PFSK-1 (cell line): ENCODE measurements around the gene KRTAP3-2.

Experiments
- FOXP2 ChIP-seq: optimal IDR thresholded peaks from 2 replicates; pipeline ENCODE3; 2011; ENCODE audit warnings: borderline replicate concordance, control low read depth, inconsistent platforms; ENCODE audit not compliant: insufficient read depth; ENCODE audit errors: extremely low read length, extremely low read depth
- POLR2AphosphoS5 ChIP-seq: IDR thresholded peaks from 2 replicates; pipeline ENCODE4 v1.6.1; 2012; ENCODE audit warnings: low read depth, mild to moderate bottlenecking, control low read depth, low read length, moderate library complexity
- SIN3A ChIP-seq: IDR thresholded peaks from 2 replicates; pipeline ENCODE4 v1.6.1; 2012; ENCODE audit warnings: mild to moderate bottlenecking, low read length, moderate library complexity, borderline replicate concordance; ENCODE audit not compliant: insufficient read depth
- TAF1 ChIP-seq: IDR thresholded peaks from 2 replicates; pipeline ENCODE4 v1.6.1; 2012; ENCODE audit warnings: low read length, control low read depth, borderline replicate concordance; ENCODE audit not compliant: insufficient read depth
- TF ChIP-seq, protein P1 (sequence below), 2 experiments: IDR thresholded peaks; 2 replicates each; pipeline versions ENCODE4 v1.6.1 to v1.8.0; 2011 to 2012; ENCODE audit warnings: low read depth in 2 of 2, low read length in 2 of 2, control low read depth in 1 of 2, inconsistent platforms in 1 of 2, mild to moderate bottlenecking in 1 of 2, moderate library complexity in 1 of 2; ENCODE audit not compliant: insufficient read depth in 1 of 2

GRCh38 chr17:40961591-40961990 lies 38.1 kb downstream of the KRTAP3-2 start:
- TF ChIP-seq, protein P1, sequence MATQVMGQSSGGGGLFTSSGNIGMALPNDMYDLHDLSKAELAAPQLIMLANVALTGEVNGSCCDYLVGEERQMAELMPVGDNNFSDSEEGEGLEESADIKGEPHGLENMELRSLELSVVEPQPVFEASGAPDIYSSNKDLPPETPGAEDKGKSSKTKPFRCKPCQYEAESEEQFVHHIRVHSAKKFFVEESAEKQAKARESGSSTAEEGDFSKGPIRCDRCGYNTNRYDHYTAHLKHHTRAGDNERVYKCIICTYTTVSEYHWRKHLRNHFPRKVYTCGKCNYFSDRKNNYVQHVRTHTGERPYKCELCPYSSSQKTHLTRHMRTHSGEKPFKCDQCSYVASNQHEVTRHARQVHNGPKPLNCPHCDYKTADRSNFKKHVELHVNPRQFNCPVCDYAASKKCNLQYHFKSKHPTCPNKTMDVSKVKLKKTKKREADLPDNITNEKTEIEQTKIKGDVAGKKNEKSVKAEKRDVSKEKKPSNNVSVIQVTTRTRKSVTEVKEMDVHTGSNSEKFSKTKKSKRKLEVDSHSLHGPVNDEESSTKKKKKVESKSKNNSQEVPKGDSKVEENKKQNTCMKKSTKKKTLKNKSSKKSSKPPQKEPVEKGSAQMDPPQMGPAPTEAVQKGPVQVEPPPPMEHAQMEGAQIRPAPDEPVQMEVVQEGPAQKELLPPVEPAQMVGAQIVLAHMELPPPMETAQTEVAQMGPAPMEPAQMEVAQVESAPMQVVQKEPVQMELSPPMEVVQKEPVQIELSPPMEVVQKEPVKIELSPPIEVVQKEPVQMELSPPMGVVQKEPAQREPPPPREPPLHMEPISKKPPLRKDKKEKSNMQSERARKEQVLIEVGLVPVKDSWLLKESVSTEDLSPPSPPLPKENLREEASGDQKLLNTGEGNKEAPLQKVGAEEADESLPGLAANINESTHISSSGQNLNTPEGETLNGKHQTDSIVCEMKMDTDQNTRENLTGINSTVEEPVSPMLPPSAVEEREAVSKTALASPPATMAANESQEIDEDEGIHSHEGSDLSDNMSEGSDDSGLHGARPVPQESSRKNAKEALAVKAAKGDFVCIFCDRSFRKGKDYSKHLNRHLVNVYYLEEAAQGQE (IDR thresholded peaks at IDR 0.05; ENCODE audit: insufficient read depth in 1 of 2, low read depth in 2 of 2, low read length in 2 of 2) = no peak
- TF ChIP-seq POLR2AphosphoS5 (no peak), FOXP2 (no peak), SIN3A (no peak), TAF1 (no peak)
